ENCODE data around the gene AGK.

GRCh38 chr7:141696348-141696747 lies 145.1 kb downstream of the AGK start:
- TF ChIP-seq, protein P1, sequence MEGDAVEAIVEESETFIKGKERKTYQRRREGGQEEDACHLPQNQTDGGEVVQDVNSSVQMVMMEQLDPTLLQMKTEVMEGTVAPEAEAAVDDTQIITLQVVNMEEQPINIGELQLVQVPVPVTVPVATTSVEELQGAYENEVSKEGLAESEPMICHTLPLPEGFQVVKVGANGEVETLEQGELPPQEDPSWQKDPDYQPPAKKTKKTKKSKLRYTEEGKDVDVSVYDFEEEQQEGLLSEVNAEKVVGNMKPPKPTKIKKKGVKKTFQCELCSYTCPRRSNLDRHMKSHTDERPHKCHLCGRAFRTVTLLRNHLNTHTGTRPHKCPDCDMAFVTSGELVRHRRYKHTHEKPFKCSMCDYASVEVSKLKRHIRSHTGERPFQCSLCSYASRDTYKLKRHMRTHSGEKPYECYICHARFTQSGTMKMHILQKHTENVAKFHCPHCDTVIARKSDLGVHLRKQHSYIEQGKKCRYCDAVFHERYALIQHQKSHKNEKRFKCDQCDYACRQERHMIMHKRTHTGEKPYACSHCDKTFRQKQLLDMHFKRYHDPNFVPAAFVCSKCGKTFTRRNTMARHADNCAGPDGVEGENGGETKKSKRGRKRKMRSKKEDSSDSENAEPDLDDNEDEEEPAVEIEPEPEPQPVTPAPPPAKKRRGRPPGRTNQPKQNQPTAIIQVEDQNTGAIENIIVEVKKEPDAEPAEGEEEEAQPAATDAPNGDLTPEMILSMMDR (IDR thresholded peaks at IDR 0.05; ENCODE audit: low read depth, low read length) = no peak
- TF ChIP-seq POLR2A (IDR thresholded peaks at IDR 0.05; ENCODE audit: extremely low read depth, insufficient read length) = no peak
